Measurements from ENCODE around the gene OBSCN. TPM values are rescaled to one million over a fixed set of nuclear protein-coding genes. Genes with fewer than 3 reads are reported as not detected.

OBSCN gene
- total RNA-seq, 1 experiment from 2014 or later, result 10.5 TPM

DNA sequence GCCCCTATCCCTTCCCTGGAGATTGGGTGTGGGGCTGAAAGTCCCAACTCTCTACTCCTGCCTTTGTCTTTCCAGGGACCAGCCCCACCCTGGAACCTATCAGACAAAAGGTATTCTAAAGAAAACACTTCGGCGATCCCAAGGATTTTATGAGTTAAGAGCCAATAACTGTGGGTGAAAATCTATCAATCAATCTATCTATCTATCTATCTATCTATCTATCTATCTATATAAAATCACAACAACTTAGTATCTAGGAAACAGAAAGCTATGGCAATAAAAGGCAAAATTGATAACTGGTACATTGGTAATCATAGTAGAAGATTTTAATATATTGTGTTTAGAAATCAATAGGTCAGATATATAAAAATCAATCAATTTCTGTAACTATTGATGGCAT, 175.9 kb downstream of the OBSCN start:
- POLR2A ChIA-PET, result no interaction called here
- no peak overlapping the region for H3K4me3 ChIP-seq (ENCODE audit: low read depth in 2 of 2, low read length in 2 of 2)
- peaks cover 6% of the 10 kb centered on the region for H3K27me3 ChIP-seq (ENCODE audit: control insufficient read depth, insufficient read depth, low read length)
- ATAC-seq (no peak), DNase-seq (ENCODE audit: low read depth, low spot score) (no peak)
- TF ChIP-seq, protein P1, sequence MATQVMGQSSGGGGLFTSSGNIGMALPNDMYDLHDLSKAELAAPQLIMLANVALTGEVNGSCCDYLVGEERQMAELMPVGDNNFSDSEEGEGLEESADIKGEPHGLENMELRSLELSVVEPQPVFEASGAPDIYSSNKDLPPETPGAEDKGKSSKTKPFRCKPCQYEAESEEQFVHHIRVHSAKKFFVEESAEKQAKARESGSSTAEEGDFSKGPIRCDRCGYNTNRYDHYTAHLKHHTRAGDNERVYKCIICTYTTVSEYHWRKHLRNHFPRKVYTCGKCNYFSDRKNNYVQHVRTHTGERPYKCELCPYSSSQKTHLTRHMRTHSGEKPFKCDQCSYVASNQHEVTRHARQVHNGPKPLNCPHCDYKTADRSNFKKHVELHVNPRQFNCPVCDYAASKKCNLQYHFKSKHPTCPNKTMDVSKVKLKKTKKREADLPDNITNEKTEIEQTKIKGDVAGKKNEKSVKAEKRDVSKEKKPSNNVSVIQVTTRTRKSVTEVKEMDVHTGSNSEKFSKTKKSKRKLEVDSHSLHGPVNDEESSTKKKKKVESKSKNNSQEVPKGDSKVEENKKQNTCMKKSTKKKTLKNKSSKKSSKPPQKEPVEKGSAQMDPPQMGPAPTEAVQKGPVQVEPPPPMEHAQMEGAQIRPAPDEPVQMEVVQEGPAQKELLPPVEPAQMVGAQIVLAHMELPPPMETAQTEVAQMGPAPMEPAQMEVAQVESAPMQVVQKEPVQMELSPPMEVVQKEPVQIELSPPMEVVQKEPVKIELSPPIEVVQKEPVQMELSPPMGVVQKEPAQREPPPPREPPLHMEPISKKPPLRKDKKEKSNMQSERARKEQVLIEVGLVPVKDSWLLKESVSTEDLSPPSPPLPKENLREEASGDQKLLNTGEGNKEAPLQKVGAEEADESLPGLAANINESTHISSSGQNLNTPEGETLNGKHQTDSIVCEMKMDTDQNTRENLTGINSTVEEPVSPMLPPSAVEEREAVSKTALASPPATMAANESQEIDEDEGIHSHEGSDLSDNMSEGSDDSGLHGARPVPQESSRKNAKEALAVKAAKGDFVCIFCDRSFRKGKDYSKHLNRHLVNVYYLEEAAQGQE (IDR thresholded peaks at IDR 0.05; ENCODE audit: insufficient read depth in 1 of 2, low read depth in 2 of 2, low read length in 1 of 2), result no peak
- no peak for TF ChIP-seq TCF7L2 (IDR thresholded peaks at IDR 0.05; ENCODE audit: low read depth, low read length)
- TF ChIP-seq, protein P2, sequence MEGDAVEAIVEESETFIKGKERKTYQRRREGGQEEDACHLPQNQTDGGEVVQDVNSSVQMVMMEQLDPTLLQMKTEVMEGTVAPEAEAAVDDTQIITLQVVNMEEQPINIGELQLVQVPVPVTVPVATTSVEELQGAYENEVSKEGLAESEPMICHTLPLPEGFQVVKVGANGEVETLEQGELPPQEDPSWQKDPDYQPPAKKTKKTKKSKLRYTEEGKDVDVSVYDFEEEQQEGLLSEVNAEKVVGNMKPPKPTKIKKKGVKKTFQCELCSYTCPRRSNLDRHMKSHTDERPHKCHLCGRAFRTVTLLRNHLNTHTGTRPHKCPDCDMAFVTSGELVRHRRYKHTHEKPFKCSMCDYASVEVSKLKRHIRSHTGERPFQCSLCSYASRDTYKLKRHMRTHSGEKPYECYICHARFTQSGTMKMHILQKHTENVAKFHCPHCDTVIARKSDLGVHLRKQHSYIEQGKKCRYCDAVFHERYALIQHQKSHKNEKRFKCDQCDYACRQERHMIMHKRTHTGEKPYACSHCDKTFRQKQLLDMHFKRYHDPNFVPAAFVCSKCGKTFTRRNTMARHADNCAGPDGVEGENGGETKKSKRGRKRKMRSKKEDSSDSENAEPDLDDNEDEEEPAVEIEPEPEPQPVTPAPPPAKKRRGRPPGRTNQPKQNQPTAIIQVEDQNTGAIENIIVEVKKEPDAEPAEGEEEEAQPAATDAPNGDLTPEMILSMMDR (IDR thresholded peaks at IDR 0.05), result no peak
- no peak for TF ChIP-seq SIN3A (IDR thresholded peaks at IDR 0.05; ENCODE audit: borderline replicate concordance, insufficient read depth, low read depth, low read length)
- TF ChIP-seq POLR2AphosphoS5 (IDR thresholded peaks at IDR 0.05; ENCODE audit: low read depth, low read length), result no peak
- H3K36me3 ChIP-seq (ENCODE audit: control insufficient read depth, insufficient read depth, low read length), result no peaks in the 10 kb centered on the region
- no peaks in the 10 kb centered on the region for H3K9me3 ChIP-seq (ENCODE audit: control insufficient read depth, insufficient read depth, low read depth, low read length)
- in situ Hi-C loops (cut with HindIII; ENCODE audit: low pct_unique_long_range_greater_than_20kb, low sequenced_read_pairs), result no loop called here
- 0 out of 2 replicates have a peak, but pooled peaks cover 2% of the 10 kb centered on the region for H3K4me1 ChIP-seq (ENCODE audit: control insufficient read depth, insufficient read depth, low read length)
- no peak overlapping the region for H3K27ac ChIP-seq (ENCODE audit: low read length)
- intact Hi-C loops (cut with micrococcal nuclease; ENCODE audit: unreplicated experiment), result no loop called here
- CTCF ChIA-PET, result no interaction called here
- no TSS peak for BruUV-seq (replicated peaks)

DNA sequence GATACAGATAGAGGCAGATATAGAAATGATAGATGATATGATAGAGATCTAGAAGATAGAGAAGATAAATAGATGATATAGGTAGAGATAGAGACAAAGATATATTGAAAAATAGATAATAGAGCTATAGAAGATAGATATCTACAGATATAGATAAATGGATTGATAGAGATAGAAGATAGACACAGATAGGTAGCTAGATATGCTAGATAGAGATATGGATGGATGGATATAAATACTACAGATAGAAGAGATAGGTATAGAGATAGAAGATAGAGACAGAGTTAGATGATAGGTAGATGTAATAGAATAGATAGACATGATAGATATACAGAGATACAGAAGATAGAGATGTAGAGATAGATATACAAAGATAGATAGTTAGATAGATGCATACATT, 177.4 kb downstream of the OBSCN start:
- BruUV-seq (replicated peaks), result no TSS peak
- CTCF ChIA-PET, result no interaction called here
- intact Hi-C loops (cut with micrococcal nuclease; ENCODE audit: unreplicated experiment) (no loop called here), in situ Hi-C loops (cut with HindIII; ENCODE audit: low pct_unique_long_range_greater_than_20kb, low sequenced_read_pairs) (no loop called here)
- Histone ChIP-seq H3K36me3 (ENCODE audit: control insufficient read depth, insufficient read depth, low read length) (no peaks in the 10 kb centered on the region), H3K27ac (ENCODE audit: low read length) (no peak overlapping the region), H3K4me1 (ENCODE audit: control insufficient read depth, insufficient read depth, low read length) (no peaks in the 10 kb centered on the region), H3K27me3 (ENCODE audit: control insufficient read depth, insufficient read depth, low read length) (peaks cover 6% of the 10 kb centered on the region), H3K9me3 (ENCODE audit: control insufficient read depth, insufficient read depth, low read depth, low read length) (no peaks in the 10 kb centered on the region), H3K4me3 (ENCODE audit: low read depth in 2 of 2, low read length in 2 of 2) (no peak overlapping the region)
- no peak for DNase-seq (ENCODE audit: low read depth, low spot score)
- no peak for ATAC-seq
- POLR2A ChIA-PET, result no interaction called here
- TF ChIP-seq, protein P2 (IDR thresholded peaks at IDR 0.05), result no peak
- TF ChIP-seq POLR2AphosphoS5 (IDR thresholded peaks at IDR 0.05; ENCODE audit: low read depth, low read length) (no peak), SIN3A (IDR thresholded peaks at IDR 0.05; ENCODE audit: borderline replicate concordance, insufficient read depth, low read depth, low read length) (no peak)
